HG02642 (cell line): ENCODE results near the gene LINC01488.

Source experiments
- ATAC-seq: cut with Tn5 transposase; IDR thresholded peaks from one replicate; pipeline ENCODE4 v1.9.1; 2021; ENCODE audit warnings: mild to moderate bottlenecking; ENCODE audit not compliant: unreplicated experiment, poor library complexity

Gene LINC01488

GRCh38 chr11:69521457-69521856, 40.0 kb downstream of the LINC01488 start:
- ATAC-seq: no peak

GRCh38 chr11:69523453-69523852, 42.0 kb downstream of the LINC01488 start:
- no peak for ATAC-seq

- no peak for ATAC-seq
Observed at GRCh38 chr11:69524291-69524882, 42.9 kb downstream of the LINC01488 start.

- no peak for ATAC-seq
Observed at GRCh38 chr11:69524991-69525411, 43.5 kb downstream of the LINC01488 start.

GRCh38 chr11:69525516-69526452, 44.3 kb downstream of the LINC01488 start:
- ATAC-seq: no peak

- no peak for ATAC-seq
Observed at GRCh38 chr11:69526453-69526810, 45.0 kb downstream of the LINC01488 start.

GRCh38 chr11:69529001-69529400, 47.5 kb downstream of the LINC01488 start:
- ATAC-seq: no peak

- no peak for ATAC-seq
Observed at GRCh38 chr11:69530278-69531070, 49.0 kb downstream of the LINC01488 start.

- no peak for ATAC-seq
Observed at GRCh38 chr11:69531071-69531716, 49.7 kb downstream of the LINC01488 start.

GRCh38 chr11:69531717-69532088, 50.2 kb downstream of the LINC01488 start:
- no peak for ATAC-seq

- no peak for ATAC-seq
Observed at GRCh38 chr11:69533296-69534165, 52.1 kb downstream of the LINC01488 start.

- no peak for ATAC-seq
Observed at GRCh38 chr11:69534166-69534530, 52.7 kb downstream of the LINC01488 start.

GRCh38 chr11:69535908-69536307, 54.4 kb downstream of the LINC01488 start:
- ATAC-seq: no peak

GRCh38 chr11:69536406-69536805, 54.9 kb downstream of the LINC01488 start:
- no peak for ATAC-seq

GRCh38 chr11:69537126-69537525, 55.7 kb downstream of the LINC01488 start:
- ATAC-seq: no peak

GRCh38 chr11:69537855-69538640, 56.6 kb downstream of the LINC01488 start:
- no peak for ATAC-seq

- ATAC-seq: no peak
Observed at GRCh38 chr11:69538854-69539253, 57.4 kb downstream of the LINC01488 start.

GRCh38 chr11:69539416-69540117, 58.1 kb downstream of the LINC01488 start:
- no peak for ATAC-seq
